ENCODE measurements around the gene CABLES2.

CABLES2 gene

DNA sequence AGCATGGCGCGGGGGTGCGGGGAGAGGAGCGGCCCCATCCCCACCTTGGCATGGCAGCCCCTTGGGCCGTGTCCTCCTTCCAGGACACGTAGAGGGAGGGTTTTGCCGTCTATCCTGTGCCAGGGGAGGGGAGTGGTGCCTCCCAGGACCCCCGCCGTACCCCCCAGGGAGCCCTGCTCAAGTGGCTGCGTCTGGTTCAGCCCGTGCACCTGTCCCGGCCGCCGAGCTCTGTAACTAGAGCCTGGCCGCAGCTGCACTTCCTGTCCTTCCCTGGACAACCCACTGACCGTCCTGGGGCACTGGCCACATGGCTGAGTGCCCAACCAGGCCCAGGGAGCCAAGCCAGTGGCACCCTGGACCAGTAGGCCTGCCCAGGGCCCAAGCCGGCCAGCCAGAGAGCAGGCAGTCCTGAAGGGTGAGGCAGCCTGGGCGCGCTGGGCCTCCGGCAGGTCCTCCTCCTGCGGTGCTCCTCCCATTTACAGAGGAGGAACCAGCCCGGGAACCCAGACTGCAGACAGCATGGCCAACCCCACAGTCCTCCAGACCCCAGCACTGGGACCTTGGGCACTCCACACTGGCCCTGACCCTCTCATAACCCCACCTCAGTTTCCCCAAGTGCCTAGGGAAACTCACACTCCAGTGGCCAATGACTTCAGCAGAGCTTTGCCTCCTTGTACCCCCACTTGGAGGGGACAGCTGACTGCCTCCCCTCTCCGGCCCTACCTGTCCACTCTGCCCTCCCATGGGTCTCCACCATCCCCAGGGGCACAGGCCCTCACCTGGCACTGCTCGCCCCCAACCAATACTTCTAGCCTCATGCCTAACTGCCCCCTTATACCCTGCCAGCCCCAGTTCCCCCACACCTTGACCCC, 48.7 kb downstream of the CABLES2 start:
- no peak for DNase-seq

DNA sequence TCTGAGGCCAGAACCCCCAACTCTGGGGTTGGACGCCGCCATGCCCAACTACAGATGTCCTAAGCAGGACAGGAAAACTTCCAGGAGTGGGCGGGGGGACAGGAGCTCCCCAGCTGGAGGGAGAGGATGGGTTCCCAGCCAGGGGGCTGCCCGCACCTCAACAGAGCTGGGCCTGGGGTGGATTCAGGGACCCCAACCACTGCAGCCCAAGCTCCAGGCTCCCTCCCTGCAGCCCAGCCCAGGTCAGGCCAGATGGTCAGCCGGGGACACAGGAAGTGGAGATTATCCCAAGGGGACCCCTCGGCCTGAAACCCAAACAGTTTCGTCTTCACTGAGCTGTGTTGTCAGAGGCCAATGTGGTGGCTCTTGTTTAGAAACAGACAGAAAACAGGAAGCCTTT, 49.4 kb downstream of the CABLES2 start:
- no peak for DNase-seq

DNA sequence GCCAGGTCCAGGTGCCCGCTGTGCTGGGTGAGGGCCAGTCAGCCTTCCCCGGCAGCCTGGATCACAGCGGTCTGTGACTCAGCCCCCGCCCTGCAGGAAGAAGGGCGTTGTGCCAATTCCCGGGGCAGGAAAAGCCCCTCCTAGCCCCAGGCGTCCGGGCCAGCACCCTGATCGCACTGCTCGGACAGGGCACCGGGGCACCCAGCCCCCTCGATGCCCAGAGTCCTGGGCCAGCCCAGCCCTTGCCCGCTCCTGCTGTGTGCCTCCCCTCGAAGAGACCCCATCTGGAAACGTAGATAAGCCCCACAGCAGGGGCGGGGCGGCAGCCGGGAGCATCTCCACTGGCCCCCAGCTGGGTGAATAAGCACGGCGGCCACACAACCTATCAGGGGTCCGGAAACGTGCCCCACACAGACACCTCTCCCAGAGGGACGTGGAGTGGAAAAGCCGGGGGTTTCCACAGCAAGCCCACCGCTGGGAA, 49.9 kb downstream of the CABLES2 start:
- DNase-seq: no peak

DNA sequence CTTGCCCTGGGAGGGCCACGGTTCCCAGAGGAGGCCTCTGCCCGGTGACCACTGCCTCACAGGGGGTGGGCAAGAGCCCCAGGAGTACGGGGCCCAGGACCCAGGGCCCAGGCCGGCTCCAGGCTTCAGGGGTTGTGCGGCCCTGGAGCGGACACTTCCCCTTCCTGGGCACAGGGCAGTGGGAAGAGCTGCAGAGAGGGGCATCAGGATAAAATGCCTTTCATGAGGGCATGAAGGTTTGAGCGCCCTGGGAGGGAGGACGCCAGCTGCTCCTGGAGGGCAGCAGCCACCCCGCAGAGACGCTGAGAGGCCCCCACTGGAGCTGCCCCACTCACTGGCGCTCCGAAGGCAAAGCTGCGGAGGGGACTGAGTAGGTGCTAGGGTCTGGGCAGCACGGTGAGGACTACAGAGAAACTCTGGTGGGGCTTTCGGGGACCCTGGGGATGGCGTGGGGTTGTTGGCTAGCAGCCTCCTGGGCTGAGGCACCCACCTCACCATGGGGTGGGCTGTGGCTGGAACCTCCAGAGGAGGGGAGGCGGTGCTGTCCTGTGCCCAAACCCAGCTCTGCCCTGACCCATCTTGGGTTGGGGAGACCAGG, 50.4 kb downstream of the CABLES2 start:
- no peak for DNase-seq

DNA sequence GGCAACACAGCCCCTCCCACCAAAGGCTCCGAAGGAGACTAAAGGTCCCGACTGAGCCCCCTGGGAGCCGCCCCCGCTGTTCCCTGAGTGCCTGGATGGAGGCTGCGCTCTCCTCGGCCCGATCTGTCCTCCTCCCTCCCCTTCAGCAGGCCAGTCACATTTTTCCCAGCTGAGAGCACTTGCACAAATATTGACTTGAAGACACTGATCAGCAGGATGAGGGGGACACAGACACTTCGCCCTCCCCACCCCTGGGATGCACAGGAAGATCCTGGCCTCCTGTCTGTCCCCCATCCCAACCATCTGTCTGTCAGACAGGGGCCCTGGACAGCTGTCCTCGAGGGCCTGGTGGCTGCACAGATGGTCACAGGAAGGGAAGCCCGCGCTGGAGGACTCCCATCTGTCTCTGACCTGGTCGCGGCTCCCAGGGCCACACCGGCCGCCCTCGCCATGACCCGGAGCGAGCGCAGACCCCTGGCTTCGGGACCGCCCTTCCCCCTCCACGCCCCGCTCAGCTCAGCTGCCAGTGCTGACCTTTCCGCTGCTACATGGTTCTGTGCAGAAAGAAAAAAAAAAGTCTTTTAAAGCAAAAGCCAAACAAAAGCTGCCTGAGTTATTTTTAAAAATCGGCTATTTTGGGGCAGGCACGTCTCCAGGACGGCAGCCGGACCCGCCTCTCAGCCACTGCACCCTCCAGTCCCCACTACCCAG, 51.1 kb downstream of the CABLES2 start:
- no peak for DNase-seq

DNA sequence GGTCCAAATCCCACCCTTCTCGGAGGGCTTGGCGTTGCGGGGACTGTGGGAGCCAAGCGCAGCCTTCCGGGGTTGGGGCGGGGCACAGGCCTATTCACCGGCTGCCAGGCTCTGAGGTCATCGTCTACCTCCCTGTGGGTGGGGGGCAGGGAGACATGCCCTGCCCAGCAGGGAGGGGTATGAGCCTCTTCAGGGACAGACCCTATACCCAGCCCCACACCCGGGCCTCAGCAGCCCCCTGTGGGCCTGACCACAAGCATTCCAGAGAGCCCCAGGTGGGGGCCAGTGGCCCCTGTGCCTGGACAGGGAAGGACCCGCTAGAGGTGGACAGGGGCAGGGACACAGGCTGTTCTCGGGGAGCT, 51.6 kb downstream of the CABLES2 start:
- DNase-seq: no peak

- no peak for DNase-seq
Observed at GRCh38 chr20:62354811-62355341, 52.2 kb downstream of the CABLES2 start.

GRCh38 chr20:62354031-62354808, 52.9 kb downstream of the CABLES2 start:
- DNase-seq: no peak

GRCh38 chr20:62353289-62354030, 53.6 kb downstream of the CABLES2 start:
- DNase-seq: no peak

DNA sequence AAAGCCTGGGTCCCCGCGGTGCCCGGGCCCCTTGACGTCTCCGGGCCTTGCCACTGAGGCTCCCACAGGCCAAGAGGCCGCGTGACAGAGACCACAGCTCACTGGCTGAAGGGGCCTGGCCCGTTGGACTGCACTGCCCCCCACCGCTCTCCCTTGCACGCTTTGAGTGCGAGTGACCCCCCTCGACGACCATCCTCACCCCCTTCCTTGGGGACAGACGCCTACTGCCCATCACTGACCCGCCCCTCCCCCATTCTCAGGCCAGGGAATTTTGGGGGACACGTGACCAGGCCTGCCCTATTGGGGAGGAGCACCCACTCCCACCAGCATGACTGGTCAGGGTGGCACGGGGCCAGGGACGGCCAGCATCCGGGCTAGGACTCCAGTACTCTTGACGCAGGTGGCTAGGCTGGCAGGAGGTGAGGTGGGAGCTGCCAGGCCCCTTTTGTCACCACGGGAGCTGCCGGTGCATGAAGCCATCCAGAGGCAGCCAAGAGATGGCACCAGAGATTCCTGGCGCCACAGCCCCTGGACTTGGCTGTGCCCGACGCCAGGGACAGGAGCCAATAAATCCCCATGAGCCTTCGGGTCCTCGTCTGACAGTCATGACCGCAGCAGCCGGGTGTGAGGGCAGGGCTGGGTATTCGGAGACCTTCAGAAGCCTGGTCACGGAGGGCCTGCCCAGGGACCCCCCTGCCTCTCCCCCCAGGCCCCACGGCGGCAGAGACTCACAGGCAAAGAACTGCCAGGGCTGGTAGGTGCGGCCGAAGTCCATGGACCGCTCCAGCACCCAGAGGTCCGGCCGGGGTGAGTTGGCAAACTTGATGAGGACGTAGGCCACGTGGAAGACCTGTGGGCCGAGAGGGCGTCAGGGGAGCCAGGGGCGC, 54.4 kb downstream of the CABLES2 start:
- no peak for DNase-seq

DNA sequence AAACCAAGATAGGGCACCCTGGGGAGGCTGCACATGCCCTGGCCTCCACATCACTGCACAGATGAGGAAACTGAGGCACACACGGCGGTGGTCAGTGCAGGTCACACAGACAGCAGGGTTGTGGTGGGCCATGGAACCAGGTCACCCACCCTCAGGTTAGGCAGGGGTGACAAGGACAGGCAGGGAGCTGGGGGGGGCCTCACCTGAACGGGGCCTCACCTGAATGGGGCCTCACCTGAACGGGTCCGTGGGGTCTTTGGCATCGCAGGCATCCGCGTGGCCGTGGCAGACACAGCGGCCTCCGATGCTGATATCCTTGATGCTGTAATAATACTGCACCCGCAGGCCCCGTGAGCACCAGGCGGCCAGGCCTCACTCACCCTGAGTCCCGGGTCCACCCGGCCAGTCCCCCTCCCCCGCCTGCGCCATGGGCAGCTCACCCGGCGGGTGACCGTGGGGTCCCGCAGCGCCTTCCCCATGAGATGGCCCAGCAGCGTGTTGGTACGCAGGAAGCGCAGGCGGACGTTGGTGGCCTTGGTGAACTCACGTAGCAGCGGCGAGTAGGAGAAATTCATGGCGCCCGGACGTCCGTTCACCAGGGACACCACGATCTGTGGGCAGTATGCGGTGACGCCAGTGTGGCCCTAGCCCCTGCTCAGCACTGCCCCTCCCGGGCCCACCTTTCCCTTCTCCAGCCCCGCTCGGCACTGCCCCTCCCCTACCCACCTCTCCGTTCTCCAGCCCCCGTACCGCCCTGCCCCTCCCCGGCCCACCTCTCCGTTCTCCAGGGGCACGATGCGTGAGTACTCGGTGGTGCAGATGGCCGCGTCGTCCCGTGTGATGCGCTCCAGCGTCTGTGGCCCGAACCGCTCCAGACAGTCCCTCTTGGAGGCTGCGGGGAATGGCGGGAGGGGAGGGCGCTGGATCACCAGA, 55.4 kb downstream of the CABLES2 start:
- no peak for DNase-seq

GRCh38 chr20:62350629-62351422, 56.3 kb downstream of the CABLES2 start:
- no peak for DNase-seq

GRCh38 chr20:62350098-62350628, 56.9 kb downstream of the CABLES2 start:
- DNase-seq: no peak

DNA sequence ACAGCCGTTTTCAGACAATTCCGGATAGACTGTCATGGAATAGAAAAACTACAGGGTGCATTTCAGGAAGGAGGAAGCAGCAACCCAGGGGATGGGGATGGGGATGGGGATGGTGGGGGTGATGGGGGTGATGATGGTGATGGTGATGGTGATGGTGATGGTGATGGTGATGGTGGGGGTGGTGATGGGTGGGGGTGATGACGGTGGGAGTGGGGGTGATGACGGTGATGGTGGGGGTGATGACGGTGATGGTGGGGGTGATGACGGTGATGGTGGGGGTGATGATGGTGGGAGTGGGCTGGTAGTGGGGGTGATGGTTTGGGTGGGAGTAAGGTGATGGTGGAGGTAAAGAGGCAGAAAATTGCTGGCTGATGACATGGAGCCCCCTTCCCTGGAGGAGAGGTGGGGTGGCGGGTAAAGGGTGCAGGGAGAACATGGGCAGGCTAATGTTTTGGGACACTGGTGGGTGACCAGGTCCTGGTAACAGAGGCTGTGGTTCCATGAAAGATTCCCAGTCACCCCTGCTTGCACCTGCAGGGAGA, 57.5 kb downstream of the CABLES2 start:
- no peak for DNase-seq

GRCh38 chr20:62348604-62349003, 58.5 kb downstream of the CABLES2 start:
- no peak for DNase-seq

DNA sequence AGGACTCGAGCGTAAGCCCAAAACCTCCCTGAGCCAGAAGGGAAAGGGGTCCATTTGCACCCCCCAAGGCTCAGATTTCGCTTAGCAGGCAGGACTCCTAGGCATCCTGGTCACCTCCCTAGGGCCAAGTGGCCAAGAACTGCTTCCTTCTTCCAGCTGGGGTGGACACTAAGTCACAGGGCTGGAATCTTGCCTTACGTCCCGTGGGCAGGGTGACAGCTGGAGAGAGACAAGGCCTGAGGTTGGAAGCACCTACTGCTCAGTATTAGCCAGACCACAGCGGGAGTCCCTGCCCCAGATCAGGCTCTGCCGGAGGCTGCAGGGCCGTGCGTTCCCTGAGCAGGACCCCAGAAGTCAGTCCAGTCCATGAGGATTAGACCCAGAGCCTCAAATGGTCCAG, 59.6 kb downstream of the CABLES2 start:
- no peak for DNase-seq

GRCh38 chr20:62347151-62347404, 60.0 kb downstream of the CABLES2 start:
- no peak for DNase-seq

GRCh38 chr20:62346398-62347150, 60.5 kb downstream of the CABLES2 start:
- DNase-seq: no peak

Data from T-helper 9 cell (primary cell).